HepG2 (cell line): ENCODE measurements around the gene BAHCC1. TPM values are rescaled to one million over a fixed set of nuclear protein-coding genes. Genes with fewer than 3 reads are reported as not detected.

Source experiments
- EED ChIP-seq: sonication (generic); formaldehyde crosslinking; IDR thresholded peaks from 2 replicates; pipeline ENCODE4 v1.5.0; 2020; ENCODE audit warnings: mild to moderate bottlenecking, missing genetic modification reagents
- EP300 ChIP-seq, 3 experiments: sonication (generic) in 1 of 3; formaldehyde crosslinking in 1 of 3; IDR thresholded peaks; 2 replicates each; pipeline versions ENCODE4 v1.5.1 to v1.6.1; 2011 to 2020; ENCODE audit warnings: low read depth in 2 of 3, low read length in 2 of 3, borderline replicate concordance in 1 of 3, improper control_type of control experiment in 1 of 3, mild to moderate bottlenecking in 1 of 3, missing genetic modification reagents in 1 of 3, moderate library complexity in 1 of 3
- HOXA5 ChIP-seq: sonication (generic); formaldehyde crosslinking; IDR thresholded peaks from 2 replicates; pipeline ENCODE4 v1.4.0; 2020; ENCODE audit warnings: missing genetic modification reagents
- NR1H2 ChIP-seq: sonication (generic); formaldehyde crosslinking; IDR thresholded peaks from 2 replicates; pipeline ENCODE4 v1.8.1; 2022; ENCODE audit warnings: low read depth, missing genetic modification reagents, borderline replicate concordance
- PAF1 ChIP-seq: IDR thresholded peaks from 2 replicates; pipeline ENCODE4 v1.6.1; 2016; ENCODE audit warnings: missing genetic modification reagents, missing compliant biosample characterization
- POGZ ChIP-seq: sonication (generic); formaldehyde crosslinking; IDR thresholded peaks from 2 replicates; pipeline ENCODE4 v1.4.0; 2020; ENCODE audit warnings: mild to moderate bottlenecking, missing genetic modification reagents
- RARG ChIP-seq: sonication (generic); formaldehyde crosslinking; IDR thresholded peaks from 2 replicates; pipeline ENCODE4 v1.4.0; 2020; ENCODE audit warnings: low read depth, mild to moderate bottlenecking, missing genetic modification reagents
- SATB2 ChIP-seq: sonication (generic); formaldehyde crosslinking; IDR thresholded peaks from 2 replicates; pipeline ENCODE4 v1.5.0; 2020; ENCODE audit warnings: missing genetic modification reagents
- SMC3 ChIP-seq: IDR thresholded peaks from 2 replicates; pipeline ENCODE4 v1.6.1; 2011; ENCODE audit warnings: low read length, improper control_type of control experiment
- ZKSCAN8 ChIP-seq: IDR thresholded peaks from 2 replicates; pipeline ENCODE4 v1.6.1; 2016; ENCODE audit warnings: borderline replicate concordance, missing genetic modification reagents, missing compliant biosample characterization
- ZNF431 ChIP-seq: sonication (generic); formaldehyde crosslinking; IDR thresholded peaks from 2 replicates; pipeline ENCODE4 v1.9.0; 2022; ENCODE audit warnings: missing genetic modification reagents, low read depth, mild to moderate bottlenecking, borderline replicate concordance
- polyA plus RNA-seq, 8 experiments: library from polyadenylated mRNA; depleted of rRNA in 3 of 8; stranded (reverse) in 7 of 8; unstranded in 1 of 8; fragments of >200 nt; fragmentation: Illumina TruSeq in 4 of 8; extraction: Trizol in 4 of 8; gene quantifications; 2 replicates each; pipeline versions ENCODE4 v1.2.1 to v1.2.3, GENCODE V29; 2011 to 2016; ENCODE audit warnings: low read depth in 4 of 8, missing spikeins in 1 of 8, mixed read lengths in 1 of 8; ENCODE audit not compliant: insufficient read depth in 1 of 8
- total RNA-seq, 5 experiments: library from RNA; depleted of rRNA; stranded (reverse); fragments of >200 nt; fragmentation: Illumina TruSeq; extraction: Trizol; gene quantifications; 2 replicates each; pipeline ENCODE4 v1.2.3, GENCODE V29; 2016; ENCODE audit warnings: low read depth in 1 of 5
- TF ChIP-seq, protein P1 (sequence below): sonication (generic); formaldehyde crosslinking; IDR thresholded peaks from 2 replicates; pipeline ENCODE4 v1.4.0; 2020; ENCODE audit warnings: mild to moderate bottlenecking, missing genetic modification reagents
- TF ChIP-seq, protein P2 (sequence below): sonication (generic); formaldehyde crosslinking; IDR thresholded peaks from 2 replicates; pipeline ENCODE4 v1.4.0; 2020; ENCODE audit warnings: missing genetic modification reagents, borderline replicate concordance
- TF ChIP-seq, protein P3 (sequence below): sonication (generic); formaldehyde crosslinking; conservative IDR thresholded peaks from 2 replicates; pipeline ENCODE4 v1.4.0; 2020; ENCODE audit warnings: missing genetic modification reagents
- TF ChIP-seq, protein P4 (sequence below): sonication (generic); formaldehyde crosslinking; conservative IDR thresholded peaks from 2 replicates; pipeline ENCODE4 v1.8.0; 2022; ENCODE audit warnings: low read depth, missing genetic modification reagents
- TF ChIP-seq, protein P5 (sequence below): sonication (generic); formaldehyde crosslinking; IDR thresholded peaks from 2 replicates; pipeline ENCODE4 v1.5.1; 2020; ENCODE audit warnings: mild to moderate bottlenecking, missing genetic modification reagents

Gene BAHCC1
- total and polyA plus RNA-seq, 2 of the 13 experiments (the other 11 are each of a cell fraction or from before 2014, with no cell fraction given) = 1.4 to 1.7 TPM

DNA sequence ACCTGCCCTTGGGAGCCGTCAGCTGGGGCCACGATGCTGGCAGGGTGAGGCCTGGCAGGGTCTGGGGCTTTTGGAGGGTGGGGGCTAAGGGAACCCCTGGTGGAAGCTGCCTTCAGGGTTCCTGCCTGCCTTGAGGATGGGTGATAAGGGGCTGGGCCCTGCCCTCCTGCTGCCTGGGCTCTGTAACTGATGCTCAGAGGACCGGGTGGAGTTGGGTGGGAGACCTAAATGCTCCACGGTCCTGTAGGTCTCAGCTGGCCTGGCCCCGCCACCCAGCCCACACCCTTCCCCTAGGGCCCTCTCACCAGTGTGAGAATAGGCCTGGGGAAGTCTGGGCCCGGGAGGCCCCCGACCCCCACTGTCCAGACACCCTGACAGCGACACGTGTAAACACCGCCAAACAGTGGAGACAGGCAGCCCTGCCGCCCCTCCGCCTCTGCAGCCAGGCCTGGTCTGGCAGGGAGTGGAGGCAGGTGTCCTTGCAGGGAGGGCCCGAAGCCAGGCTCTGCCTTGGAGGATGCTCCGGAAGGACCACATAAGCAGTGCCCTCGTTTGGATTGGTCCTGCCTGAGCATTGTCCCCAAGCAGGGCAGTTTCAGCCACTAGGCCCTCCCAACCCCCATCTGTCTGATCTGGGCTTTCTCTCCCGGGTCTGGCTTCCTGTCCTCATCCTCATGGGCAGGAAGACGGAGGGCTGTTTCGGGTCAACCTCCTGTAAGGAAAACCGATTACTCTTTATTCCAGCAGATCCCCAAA is 6.5 kb upstream of the BAHCC1 start (continued):
- TF ChIP-seq HOXA5 (CRISPR knock-in tag) (no peak), POGZ (no peak), EP300 (IDR thresholded peaks at IDR 0.05; ENCODE audit: low read depth in 2 of 2, low read length in 2 of 2) (no peak), EP300 (CRISPR knock-in tag; IDR thresholded peaks at IDR 0.05; ENCODE audit: borderline replicate concordance) (0 out of 2 replicates have a peak, but pooled peaks have one; percentile 47), NR1H2 (CRISPR knock-in tag) (no peak), RARG (no peak), SMC3 (no peak), ZKSCAN8 (CRISPR knock-in tag) (no peak), PAF1 (CRISPR knock-in tag) (no peak), ZNF431 (CRISPR knock-in tag) (no peak), EED (CRISPR knock-in tag) (0 out of 2 replicates have a peak, but pooled peaks have one; percentile 9), SATB2 (CRISPR knock-in tag) (no peak)
- TF ChIP-seq, protein P1, sequence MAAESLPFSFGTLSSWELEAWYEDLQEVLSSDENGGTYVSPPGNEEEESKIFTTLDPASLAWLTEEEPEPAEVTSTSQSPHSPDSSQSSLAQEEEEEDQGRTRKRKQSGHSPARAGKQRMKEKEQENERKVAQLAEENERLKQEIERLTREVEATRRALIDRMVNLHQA (CRISPR knock-in tag) = no peak
- TF ChIP-seq, protein P2, sequence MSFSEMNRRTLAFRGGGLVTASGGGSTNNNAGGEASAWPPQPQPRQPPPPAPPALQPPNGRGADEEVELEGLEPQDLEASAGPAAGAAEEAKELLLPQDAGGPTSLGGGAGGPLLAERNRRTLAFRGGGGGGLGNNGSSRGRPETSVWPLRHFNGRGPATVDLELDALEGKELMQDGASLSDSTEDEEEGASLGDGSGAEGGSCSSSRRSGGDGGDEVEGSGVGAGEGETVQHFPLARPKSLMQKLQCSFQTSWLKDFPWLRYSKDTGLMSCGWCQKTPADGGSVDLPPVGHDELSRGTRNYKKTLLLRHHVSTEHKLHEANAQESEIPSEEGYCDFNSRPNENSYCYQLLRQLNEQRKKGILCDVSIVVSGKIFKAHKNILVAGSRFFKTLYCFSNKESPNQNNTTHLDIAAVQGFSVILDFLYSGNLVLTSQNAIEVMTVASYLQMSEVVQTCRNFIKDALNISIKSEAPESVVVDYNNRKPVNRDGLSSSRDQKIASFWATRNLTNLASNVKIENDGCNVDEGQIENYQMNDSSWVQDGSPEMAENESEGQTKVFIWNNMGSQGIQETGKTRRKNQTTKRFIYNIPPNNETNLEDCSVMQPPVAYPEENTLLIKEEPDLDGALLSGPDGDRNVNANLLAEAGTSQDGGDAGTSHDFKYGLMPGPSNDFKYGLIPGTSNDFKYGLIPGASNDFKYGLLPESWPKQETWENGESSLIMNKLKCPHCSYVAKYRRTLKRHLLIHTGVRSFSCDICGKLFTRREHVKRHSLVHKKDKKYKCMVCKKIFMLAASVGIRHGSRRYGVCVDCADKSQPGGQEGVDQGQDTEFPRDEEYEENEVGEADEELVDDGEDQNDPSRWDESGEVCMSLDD (CRISPR knock-in tag) = no peak
- TF ChIP-seq, protein P3, sequence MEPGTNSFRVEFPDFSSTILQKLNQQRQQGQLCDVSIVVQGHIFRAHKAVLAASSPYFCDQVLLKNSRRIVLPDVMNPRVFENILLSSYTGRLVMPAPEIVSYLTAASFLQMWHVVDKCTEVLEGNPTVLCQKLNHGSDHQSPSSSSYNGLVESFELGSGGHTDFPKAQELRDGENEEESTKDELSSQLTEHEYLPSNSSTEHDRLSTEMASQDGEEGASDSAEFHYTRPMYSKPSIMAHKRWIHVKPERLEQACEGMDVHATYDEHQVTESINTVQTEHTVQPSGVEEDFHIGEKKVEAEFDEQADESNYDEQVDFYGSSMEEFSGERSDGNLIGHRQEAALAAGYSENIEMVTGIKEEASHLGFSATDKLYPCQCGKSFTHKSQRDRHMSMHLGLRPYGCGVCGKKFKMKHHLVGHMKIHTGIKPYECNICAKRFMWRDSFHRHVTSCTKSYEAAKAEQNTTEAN (CRISPR knock-in tag) = no peak
- TF ChIP-seq, protein P4, sequence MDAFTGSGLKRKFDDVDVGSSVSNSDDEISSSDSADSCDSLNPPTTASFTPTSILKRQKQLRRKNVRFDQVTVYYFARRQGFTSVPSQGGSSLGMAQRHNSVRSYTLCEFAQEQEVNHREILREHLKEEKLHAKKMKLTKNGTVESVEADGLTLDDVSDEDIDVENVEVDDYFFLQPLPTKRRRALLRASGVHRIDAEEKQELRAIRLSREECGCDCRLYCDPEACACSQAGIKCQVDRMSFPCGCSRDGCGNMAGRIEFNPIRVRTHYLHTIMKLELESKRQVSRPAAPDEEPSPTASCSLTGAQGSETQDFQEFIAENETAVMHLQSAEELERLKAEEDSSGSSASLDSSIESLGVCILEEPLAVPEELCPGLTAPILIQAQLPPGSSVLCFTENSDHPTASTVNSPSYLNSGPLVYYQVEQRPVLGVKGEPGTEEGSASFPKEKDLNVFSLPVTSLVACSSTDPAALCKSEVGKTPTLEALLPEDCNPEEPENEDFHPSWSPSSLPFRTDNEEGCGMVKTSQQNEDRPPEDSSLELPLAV (CRISPR knock-in tag) = no peak
- TF ChIP-seq, protein P5, sequence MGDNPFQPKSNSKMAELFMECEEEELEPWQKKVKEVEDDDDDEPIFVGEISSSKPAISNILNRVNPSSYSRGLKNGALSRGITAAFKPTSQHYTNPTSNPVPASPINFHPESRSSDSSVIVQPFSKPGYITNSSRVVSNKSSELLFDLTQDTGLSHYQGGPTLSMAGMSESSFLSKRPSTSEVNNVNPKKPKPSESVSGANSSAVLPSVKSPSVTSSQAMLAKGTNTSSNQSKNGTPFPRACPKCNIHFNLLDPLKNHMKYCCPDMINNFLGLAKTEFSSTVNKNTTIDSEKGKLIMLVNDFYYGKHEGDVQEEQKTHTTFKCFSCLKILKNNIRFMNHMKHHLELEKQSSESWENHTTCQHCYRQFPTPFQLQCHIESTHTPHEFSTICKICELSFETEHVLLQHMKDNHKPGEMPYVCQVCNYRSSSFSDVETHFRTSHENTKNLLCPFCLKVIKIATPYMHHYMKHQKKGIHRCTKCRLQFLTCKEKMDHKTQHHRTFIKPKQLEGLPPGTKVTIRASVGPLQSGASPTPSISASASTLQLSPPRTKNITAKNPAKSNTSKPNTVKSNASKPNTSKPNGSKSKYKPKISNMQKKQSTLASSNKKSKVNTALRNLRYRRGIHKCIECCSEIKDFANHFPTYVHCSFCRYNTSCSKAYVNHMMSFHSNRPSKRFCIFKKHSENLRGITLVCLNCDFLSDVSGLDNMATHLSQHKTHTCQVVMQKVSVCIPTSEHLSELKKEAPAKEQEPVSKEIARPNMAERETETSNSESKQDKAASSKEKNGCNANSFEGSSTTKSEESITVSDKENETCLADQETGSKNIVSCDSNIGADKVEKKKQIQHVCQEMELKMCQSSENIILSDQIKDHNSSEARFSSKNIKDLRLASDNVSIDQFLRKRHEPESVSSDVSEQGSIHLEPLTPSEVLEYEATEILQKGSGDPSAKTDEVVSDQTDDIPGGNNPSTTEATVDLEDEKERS (CRISPR knock-in tag) = no peak
